GM18505 (cell line): ENCODE measurements around the gene NAT8L.

Experiments used
- ATAC-seq: cut with Tn5 transposase; IDR thresholded peaks from one replicate; pipeline ENCODE4 v1.9.1; 2021; ENCODE audit not compliant: unreplicated experiment
- POLR2A ChIP-seq: IDR thresholded peaks from 4 replicates; pipeline ENCODE4 v1.6.1; 2011; ENCODE audit warnings: borderline replicate concordance; ENCODE audit not compliant: insufficient read depth, insufficient read length; ENCODE audit errors: extremely low read depth

Gene NAT8L

GRCh38 chr4:2071252-2071911 is 12.3 kb downstream of the NAT8L start:
- ATAC-seq = no peak
- no peak for TF ChIP-seq POLR2A

GRCh38 chr4:2071912-2072867 is 13.1 kb downstream of the NAT8L start:
- no peak for TF ChIP-seq POLR2A
- ATAC-seq = no peak

- no peak for TF ChIP-seq POLR2A
- ATAC-seq = no peak
Observed at GRCh38 chr4:2072971-2073807, 14.1 kb downstream of the NAT8L start.

GRCh38 chr4:2073808-2074481 is 14.8 kb downstream of the NAT8L start:
- ATAC-seq = no peak
- no peak for TF ChIP-seq POLR2A

GRCh38 chr4:2074588-2074987 is 15.5 kb downstream of the NAT8L start:
- ATAC-seq = no peak
- no peak for TF ChIP-seq POLR2A

GRCh38 chr4:2075171-2075986 is 16.3 kb downstream of the NAT8L start:
- no peak for ATAC-seq
- no peak for TF ChIP-seq POLR2A

- ATAC-seq = no peak
- no peak for TF ChIP-seq POLR2A
Observed at GRCh38 chr4:2075987-2076907, 17.1 kb downstream of the NAT8L start.

- no peak for ATAC-seq
- TF ChIP-seq POLR2A = no peak
Observed at GRCh38 chr4:2076908-2077536, 17.9 kb downstream of the NAT8L start.

- ATAC-seq = no peak
- no peak for TF ChIP-seq POLR2A
Observed at GRCh38 chr4:2077537-2078460, 18.7 kb downstream of the NAT8L start.

- no peak for TF ChIP-seq POLR2A
- no peak for ATAC-seq
Observed at GRCh38 chr4:2078584-2078983, 19.5 kb downstream of the NAT8L start.
